Activated CD8-positive, alpha-beta memory T cell treated with anti-CD3 and anti-CD28 coated beads, Interleukin-2, amount 50 U/mL, for 1 hour (primary cell): ENCODE results near the gene CREG1.
A peak's percentile ranks its signal among the peaks of the same experiment; 100 is the strongest.

ENCODE experiments used
- DNase-seq: peaks from one replicate; pipeline ENCODE4 v3.0.0-alpha.2; 2020; ENCODE audit errors: extremely low read depth

CREG1 gene

GRCh38 chr1:167532964-167533824 lies 20.4 kb downstream of the CREG1 start:
- no peak for DNase-seq

GRCh38 chr1:167532375-167532774 lies 21.2 kb downstream of the CREG1 start:
- DNase-seq, result no peak

GRCh38 chr1:167529829-167530474 lies 23.6 kb downstream of the CREG1 start:
- no peak for DNase-seq

GRCh38 chr1:167528057-167528728 lies 25.4 kb downstream of the CREG1 start:
- DNase-seq, result no peak

- no peak for DNase-seq
Measured at GRCh38 chr1:167526667-167527383, 26.7 kb downstream of the CREG1 start.

- no peak for DNase-seq
Measured at GRCh38 chr1:167524651-167525050, 28.9 kb downstream of the CREG1 start.

- no peak for DNase-seq
Measured at GRCh38 chr1:167522246-167522645, 31.3 kb downstream of the CREG1 start.

- no peak for DNase-seq
Measured at GRCh38 chr1:167520711-167521206, 32.8 kb downstream of the CREG1 start.

- DNase-seq, result peak; percentile 56
Measured at GRCh38 chr1:167518331-167518700, 35.2 kb downstream of the CREG1 start, which contains the start of gene CD247. Gene CD247 (minus strand): TSS chr1:167518529. CDS start chr1:167518465, 64 bp downstream.

- DNase-seq, result peak; percentile 86
Measured at GRCh38 chr1:167517535-167518330, 35.8 kb downstream of the CREG1 start.

- DNase-seq, result no peak
Measured at GRCh38 chr1:167516404-167517388, 36.9 kb downstream of the CREG1 start.

- DNase-seq, result no peak
Measured at GRCh38 chr1:167515893-167516321, 37.7 kb downstream of the CREG1 start.

- no peak for DNase-seq
Measured at GRCh38 chr1:167515461-167515860, 38.1 kb downstream of the CREG1 start.

GRCh38 chr1:167514288-167514687 lies 39.3 kb downstream of the CREG1 start:
- DNase-seq, result no peak

GRCh38 chr1:167512046-167512654 lies 41.4 kb downstream of the CREG1 start:
- DNase-seq, result no peak

GRCh38 chr1:167511374-167511986 lies 42.1 kb downstream of the CREG1 start:
- DNase-seq, result no peak

GRCh38 chr1:167510881-167511280 lies 42.7 kb downstream of the CREG1 start:
- DNase-seq, result no peak

GRCh38 chr1:167510244-167510643 lies 43.3 kb downstream of the CREG1 start:
- no peak for DNase-seq

- no peak for DNase-seq
Measured at GRCh38 chr1:167509587-167509986, 44.0 kb downstream of the CREG1 start.
